H1 (cell line): ENCODE data around the gene JPH2. TPM values are rescaled to one million over a fixed set of nuclear protein-coding genes. Genes with fewer than 3 reads are reported as not detected.

Experiments
- CTCF ChIA-PET: fragments of 300-600 bp; sonication (Branson Sonifier 250); formaldehyde crosslinking; loops from one replicate; lab custom pipeline; 2021; ENCODE audit not compliant: partially characterized antibody; lab: Charles Lee
- POLR2A ChIA-PET: fragments of 300-600 bp; sonication (Branson Sonifier 250); formaldehyde crosslinking; loops from one replicate; lab custom pipeline; 2021; ENCODE audit warnings: inconsistent platforms; ENCODE audit not compliant: partially characterized antibody; lab: Charles Lee
- DNase-seq, 2 experiments: peaks; one replicate each; pipeline versions ENCODE4 v3.0.0 to v3.0.0-alpha.2; 2010 to 2022; ENCODE audit warnings: low spot score in 2 of 2, low read depth in 1 of 2, mixed read lengths in 1 of 2
- FAIRE-seq: peaks from 2 replicates; lab custom pipeline; 2011; peaks lifted over from hg19 to GRCh38; lab: Jason Lieb, UNC
- H2AFZ ChIP-seq: 2 replicates; pipeline ENCODE4 v1.8.1; 2012; ENCODE audit warnings: low read length, inconsistent platforms
- H2AK5ac ChIP-seq: 2 replicates; pipeline ENCODE4 v1.6.1; 2013; ENCODE audit warnings: low read depth, low read length
- H2BK120ac ChIP-seq: replicated peaks from 2 replicates; pipeline ENCODE3; 2013; ENCODE audit warnings: low read depth, low read length, inconsistent platforms
- H2BK12ac ChIP-seq: 2 replicates; pipeline ENCODE4 v1.6.1; 2013; ENCODE audit warnings: low read depth, low read length
- H2BK15ac ChIP-seq: 2 replicates; pipeline ENCODE4 v1.6.1; 2013; ENCODE audit warnings: low read length
- H2BK20ac ChIP-seq: 2 replicates; pipeline ENCODE4 v1.6.1; 2013; ENCODE audit warnings: low read length
- H2BK5ac ChIP-seq: 2 replicates; pipeline ENCODE4 v1.6.1; 2013; ENCODE audit warnings: low read depth, low read length
- H3K14ac ChIP-seq: 2 replicates; pipeline ENCODE4 v1.6.1; 2013; ENCODE audit warnings: inconsistent platforms; ENCODE audit not compliant: insufficient read length
- H3K18ac ChIP-seq: 2 replicates; pipeline ENCODE4 v1.6.1; 2013; ENCODE audit warnings: low read length; ENCODE audit errors: extremely low read depth
- H3K23ac ChIP-seq: 2 replicates; pipeline ENCODE4 v1.6.1; 2013; ENCODE audit warnings: inconsistent platforms; ENCODE audit not compliant: insufficient read length
- H3K23me2 ChIP-seq: 2 replicates; pipeline ENCODE4 v1.6.1; 2013; ENCODE audit warnings: low read depth, low read length
- H3K27ac ChIP-seq: 2 replicates; pipeline ENCODE4 v1.6.1; 2011; ENCODE audit warnings: low read depth, low read length, inconsistent platforms
- H3K27me3 ChIP-seq, 4 experiments: replicated peaks in 1 of 4; 1 replicate in 1 of 4; 2 replicates in 3 of 4; pipeline versions ENCODE4 v1.6.1 to v1.8.1; 2011 to 2013; ENCODE audit warnings: low read length in 3 of 4, mild to moderate bottlenecking in 3 of 4, inconsistent platforms in 2 of 4, mixed read lengths in 2 of 4, moderate library complexity in 1 of 4; ENCODE audit not compliant: control insufficient read depth in 3 of 4, insufficient read depth in 3 of 4; ENCODE audit errors: extremely low read depth in 1 of 4
- H3K36me3 ChIP-seq, 4 experiments: 2 replicates each; pipeline versions ENCODE4 v1.6.1 to v1.8.1; 2011 to 2013; ENCODE audit warnings: mild to moderate bottlenecking in 4 of 4, low read length in 3 of 4, moderate library complexity in 2 of 4, control low read depth in 1 of 4, inconsistent platforms in 1 of 4; ENCODE audit not compliant: insufficient read depth in 4 of 4, control insufficient read depth in 2 of 4
- H3K4ac ChIP-seq: replicated peaks from 2 replicates; pipeline ENCODE3; 2013; ENCODE audit warnings: low read length, low read depth, mixed read lengths, inconsistent platforms; ENCODE audit not compliant: insufficient read length
- H3K4me1 ChIP-seq, 4 experiments: replicated peaks in 1 of 4; 1 replicate in 1 of 4; 2 replicates in 3 of 4; pipeline versions ENCODE4 v1.6.1 to v1.8.1; 2011 to 2013; ENCODE audit warnings: low read length in 3 of 4, inconsistent platforms in 2 of 4, mixed read lengths in 1 of 4; ENCODE audit not compliant: insufficient read depth in 4 of 4, control insufficient read depth in 3 of 4
- H3K4me2 ChIP-seq, 2 experiments: 2 replicates each; pipeline versions ENCODE4 v1.6.1 to v1.8.1; 2011 to 2013; ENCODE audit warnings: low read depth in 2 of 2, low read length in 2 of 2, control low read depth in 1 of 2, inconsistent platforms in 1 of 2, mild to moderate bottlenecking in 1 of 2; ENCODE audit not compliant: insufficient read depth in 1 of 2
- H3K4me3 ChIP-seq, 4 experiments: fragments of 200-600, 300-600 bp in 1 of 4; sonication (generic), shearing (Covaris generic), sonication (Bioruptor Twin) in 1 of 4; 2 replicates each; pipeline versions ENCODE4 v1.5.1 to v1.8.1; 2011 to 2016; ENCODE audit warnings: low read length in 4 of 4, low read depth in 3 of 4, control low read depth in 2 of 4, inconsistent platforms in 2 of 4, mild to moderate bottlenecking in 2 of 4, mixed read lengths in 1 of 4, moderate library complexity in 1 of 4; ENCODE audit not compliant: insufficient read depth in 2 of 4; ENCODE audit errors: extremely low read depth in 1 of 4
- H3K56ac ChIP-seq: replicated peaks from 2 replicates; pipeline ENCODE3; 2013; ENCODE audit warnings: low read depth, mild to moderate bottlenecking, mixed read lengths, low read length, inconsistent platforms; ENCODE audit not compliant: insufficient read length
- H3K79me1 ChIP-seq: 2 replicates; pipeline ENCODE4 v1.6.1; 2013; ENCODE audit warnings: low read depth, low read length, control low read depth
- H3K79me2 ChIP-seq, 2 experiments: 2 replicates each; pipeline versions ENCODE4 v1.6.1 to v1.8.1; 2012 to 2013; ENCODE audit warnings: low read length in 2 of 2, mild to moderate bottlenecking in 2 of 2, inconsistent platforms in 1 of 2; ENCODE audit not compliant: insufficient read depth in 2 of 2, control insufficient read depth in 1 of 2
- H3K9ac ChIP-seq, 4 experiments: replicated peaks in 1 of 4; 1 replicate in 1 of 4; 2 replicates in 3 of 4; pipeline versions ENCODE4 v1.6.1 to v1.8.1; 2011 to 2013; ENCODE audit warnings: low read depth in 3 of 4, low read length in 3 of 4, control low read depth in 2 of 4, mild to moderate bottlenecking in 2 of 4, moderate library complexity in 2 of 4, inconsistent platforms in 1 of 4; ENCODE audit errors: extremely low read depth in 1 of 4
- H3K9me3 ChIP-seq, 2 experiments: 2 replicates each; pipeline versions ENCODE4 v1.6.1 to v1.8.1; 2012 to 2013; ENCODE audit warnings: mild to moderate bottlenecking in 2 of 2, moderate library complexity in 2 of 2, control low read depth in 1 of 2, inconsistent platforms in 1 of 2, low read depth in 1 of 2, low read length in 1 of 2, mixed read lengths in 1 of 2; ENCODE audit not compliant: insufficient read depth in 2 of 2
- H4K20me1 ChIP-seq, 2 experiments: replicated peaks in 1 of 2; 2 replicates each; pipeline versions ENCODE3 to v1.8.1; 2011 to 2013; ENCODE audit warnings: inconsistent platforms in 2 of 2, low read length in 2 of 2, mild to moderate bottlenecking in 1 of 2; ENCODE audit not compliant: insufficient read depth in 2 of 2, control insufficient read depth in 1 of 2
- H4K5ac ChIP-seq: 2 replicates; pipeline ENCODE4 v1.6.1; 2013; ENCODE audit warnings: low read length, low read depth, mixed read lengths, inconsistent platforms; ENCODE audit not compliant: insufficient read length
- H4K8ac ChIP-seq: 2 replicates; pipeline ENCODE4 v1.8.0; 2013; ENCODE audit warnings: mild to moderate bottlenecking, moderate library complexity, low read length, inconsistent platforms; ENCODE audit not compliant: insufficient read depth; ENCODE audit errors: extremely low read depth
- H4K91ac ChIP-seq: replicated peaks from 2 replicates; pipeline ENCODE3; 2013; ENCODE audit warnings: low read length, mixed read lengths, inconsistent platforms; ENCODE audit not compliant: insufficient read length
- ASH2L ChIP-seq: fragments of 200-600, 300-600 bp; sonication (generic); IDR thresholded peaks from one replicate; pipeline ENCODE4 v1.7.1; 2017; ENCODE audit warnings: low read length
- BACH1 ChIP-seq: IDR thresholded peaks from 2 replicates; pipeline ENCODE4 v1.6.1; 2012; ENCODE audit warnings: low read length, improper control_type of control experiment
- BCL11A ChIP-seq, 2 experiments: IDR thresholded peaks; one replicate each; pipeline ENCODE4 v1.6.1; 2011; ENCODE audit warnings: low read depth in 2 of 2, low read length in 2 of 2, mild to moderate bottlenecking in 2 of 2
- FOSL1 ChIP-seq: IDR thresholded peaks from 2 replicates; pipeline ENCODE4 v1.6.1; 2011; ENCODE audit warnings: mild to moderate bottlenecking, low read depth, low read length, moderate library complexity; ENCODE audit not compliant: insufficient read depth
- NRF1 ChIP-seq: IDR thresholded peaks from 2 replicates; pipeline ENCODE4 v1.6.1; 2011; ENCODE audit warnings: mild to moderate bottlenecking, low read depth, low read length, improper control_type of control experiment
- SP4 ChIP-seq: IDR thresholded peaks from 2 replicates; pipeline ENCODE4 v1.6.1; 2012; ENCODE audit warnings: low read length, inconsistent platforms
- TCF12 ChIP-seq: IDR thresholded peaks from 2 replicates; pipeline ENCODE4 v1.6.1; 2011; ENCODE audit warnings: low read depth, mild to moderate bottlenecking, low read length
- WGBS, 2 experiments: shearing (Covaris generic) in 1 of 2; methylation state at CpG; one replicate each; pipeline versions ENCODE4 v1.1.6 to v1.1.7; 2013 to 2015; ENCODE audit warnings: low lambda C conversion rate in 2 of 2, mixed read lengths in 2 of 2, inconsistent platforms in 1 of 2, low coverage in 1 of 2, missing lambda C conversion rate in 1 of 2; ENCODE audit not compliant: insufficient replicate concordance in 2 of 2, insufficient coverage in 1 of 2, insufficient read length in 1 of 2; ENCODE audit errors: extremely low coverage in 1 of 2, missing lambda C conversion rate in 1 of 2; 5-methylcytosine and 5-hydroxymethylcytosine counted together
- polyA plus RNA-seq, 7 experiments: library from polyadenylated mRNA; depleted of rRNA in 3 of 7; stranded (reverse) in 5 of 7; unstranded in 2 of 7; fragments of >200 nt in 5 of 7; fragments of 200-250 nt in 2 of 7; gene quantifications; 1 replicate in 5 of 7; 2 replicates in 1 of 7; 4 replicates in 1 of 7; pipeline versions ENCODE4 v1.2.1 to v1.2.3, GENCODE V29; 2011 to 2013; ENCODE audit warnings: missing spikeins in 2 of 7, mixed read lengths in 2 of 7
- total RNA-seq: library from RNA; stranded (reverse); fragmentation: NEBNext Ultra II Directional; extraction: Animal tissue kit (Norgen Biotek cat#: 25700); gene quantifications from 2 replicates; pipeline ENCODE4 v1.2.1, GENCODE V29; 2021

JPH2 gene
- total and polyA plus RNA-seq, 2 of the 8 experiments (the other 6 are each of a cell fraction or from before 2014, with no cell fraction given): 0.59 to 1.3 TPM

GRCh38 chr20:44087051-44087856 is 99.7 kb downstream of the JPH2 start:
- no peak overlapping the region for H4K5ac ChIP-seq

More at GRCh38 chr20:44087051-44087856, 99.7 kb downstream of the JPH2 start:
- no peak overlapping the region for H2BK20ac ChIP-seq
- no peak overlapping the region for H4K8ac ChIP-seq
- H3K4me2 ChIP-seq: no peak overlapping the region
- no peaks in the 10 kb centered on the region; the same call in 1 of the 2 replicates for H3K79me1 ChIP-seq
- H3K9me3 ChIP-seq: no peaks in the 10 kb centered on the region
- no peak overlapping the region for H2AK5ac ChIP-seq
- POLR2A ChIA-PET: no interaction called here
- H3K4me1 ChIP-seq: no peaks in the 10 kb centered on the region
- no peak overlapping the region for H2BK5ac ChIP-seq
- no peaks in the 10 kb centered on the region for H3K23me2 ChIP-seq
- no peak overlapping the region for H3K9ac ChIP-seq
- FAIRE-seq (no peak), DNase-seq (no peak)
- TF ChIP-seq FOSL1 (no peak), ASH2L (no peak), BACH1 (no peak), SP4 (no peak), NRF1 (no peak), TCF12 (no peak), BCL11A (IDR thresholded peaks at IDR 0.05; ENCODE audit: low read depth in 2 of 2, low read length in 2 of 2) (no peak)
- H3K36me3 ChIP-seq: no peaks in the 10 kb centered on the region
- no peak overlapping the region for H3K14ac ChIP-seq
- WGBS, 2 experiments: 92% methylated on average over 15 of the region's 15 CpGs; no CpG with 5 or more reads in 1 of the 2 experiments
- H3K23ac ChIP-seq: no peak overlapping the region
- H2BK12ac ChIP-seq: no peak overlapping the region
- H2BK120ac ChIP-seq: no peak overlapping the region
- no peak overlapping the region for H3K4me3 ChIP-seq
- no peak overlapping the region for H3K4ac ChIP-seq
- H2BK15ac ChIP-seq: no peak overlapping the region
- H3K56ac ChIP-seq: no peak overlapping the region
- no peaks in the 10 kb centered on the region for H3K79me2 ChIP-seq
- no peaks in the 10 kb centered on the region for H3K27me3 ChIP-seq
- no peaks in the 10 kb centered on the region for H4K20me1 ChIP-seq
- no peak overlapping the region for H2AFZ ChIP-seq
- H4K91ac ChIP-seq: no peak overlapping the region
- H3K27ac ChIP-seq: no peak overlapping the region
- no peak overlapping the region for H3K18ac ChIP-seq
- CTCF ChIA-PET: interaction anchor here (0.6 to 1.8 kb wide), 4 partner anchors 11 to 598 kb away, joined by 3 to 4 read pairs (median 3); no protein-coding TSS in a partner anchor
